K562 (cell line): Measurements from ENCODE around the gene NET1. TPM values are rescaled to one million over a fixed set of nuclear protein-coding genes. Genes with fewer than 3 reads are reported as not detected.

Experiments used
- ATF3 ChIP-seq, 2 experiments: fragments of 450-650 bp in 1 of 2; sonication (generic) in 1 of 2; formaldehyde crosslinking in 1 of 2; IDR thresholded peaks in 1 of 2; conservative IDR thresholded peaks in 1 of 2; 2 replicates each; pipeline versions ENCODE4 v1.6.1 to v1.8.1; 2016 to 2023; ENCODE audit warnings: mild to moderate bottlenecking in 2 of 2, moderate library complexity in 2 of 2, inconsistent platforms in 1 of 2, missing genetic modification reagents in 1 of 2
- CREB5 ChIP-seq: fragments of 250-450 bp; sonication (Bioruptor Pico); IDR thresholded peaks from 2 replicates; pipeline ENCODE4 v1.5.0; 2020; ENCODE audit warnings: mild to moderate bottlenecking
- DNMT1 ChIP-seq: fragments of 450-650 bp; IDR thresholded peaks from 2 replicates; pipeline ENCODE4 v1.6.1; 2016; ENCODE audit warnings: antibody characterized with exemption, mild to moderate bottlenecking
- E2F5 ChIP-seq: sonication (generic); formaldehyde crosslinking; IDR thresholded peaks from 2 replicates; pipeline ENCODE4 v1.8.0; 2022; ENCODE audit warnings: mild to moderate bottlenecking, missing genetic modification reagents
- HMBOX1 ChIP-seq: sonication (generic); IDR thresholded peaks from 2 replicates; pipeline ENCODE4 v1.6.1; 2016
- SIN3A ChIP-seq, 2 experiments: fragments of 150-350 bp in 1 of 2; IDR thresholded peaks; 2 replicates each; pipeline ENCODE4 v1.6.1; 2011 to 2016; ENCODE audit warnings: borderline replicate concordance in 2 of 2, low read depth in 2 of 2, low read length in 2 of 2, mild to moderate bottlenecking in 2 of 2, moderate library complexity in 2 of 2; ENCODE audit not compliant: control insufficient read depth in 1 of 2
- SMARCE1 ChIP-seq: fragments of 450-650 bp; IDR thresholded peaks from 2 replicates; pipeline ENCODE4 v1.7.1; 2016; ENCODE audit warnings: mild to moderate bottlenecking
- ZBTB40 ChIP-seq, 2 experiments: fragments of 450-650 bp in 1 of 2; sonication (generic) in 1 of 2; formaldehyde crosslinking in 1 of 2; IDR thresholded peaks; 2 replicates each; pipeline versions ENCODE4 v1.7.1 to v1.9.0; 2016 to 2022; ENCODE audit warnings: inconsistent platforms in 1 of 2, mild to moderate bottlenecking in 1 of 2, missing genetic modification reagents in 1 of 2
- ZNF23 ChIP-seq: fragments of 250-450 bp; sonication (Bioruptor Pico); IDR thresholded peaks from 2 replicates; pipeline ENCODE4 v1.4.0; 2020; ENCODE audit warnings: mild to moderate bottlenecking
- ZNF263 ChIP-seq: sonication (generic); formaldehyde crosslinking; IDR thresholded peaks from 2 replicates; pipeline ENCODE4 v1.8.0; 2022; ENCODE audit warnings: mild to moderate bottlenecking, missing genetic modification reagents, borderline replicate concordance
- polyA plus RNA-seq, 8 experiments: library from polyadenylated mRNA; depleted of rRNA in 4 of 8; stranded (reverse) in 5 of 8; unstranded in 3 of 8; fragments of >200 nt; fragmentation: Nextera tagmentation in 2 of 8; fragmentation: Illumina TruSeq in 1 of 8; extraction: Ambion mirVana in 2 of 8; extraction: Trizol in 1 of 8; gene quantifications; 2 replicates each; pipeline versions ENCODE4 v1.2.1 to v1.2.3, GENCODE V29; 2011 to 2014; ENCODE audit warnings: inconsistent platforms in 1 of 8, missing spikeins in 1 of 8
- total RNA-seq, 7 experiments: library from RNA; depleted of rRNA in 6 of 7; stranded (reverse); fragments of >200 nt in 6 of 7; fragmentation: Illumina TruSeq in 2 of 7; extraction: Trizol in 2 of 7; gene quantifications; 2 replicates each; pipeline versions ENCODE4 v1.2.1 to v1.2.3, GENCODE V29; 2011 to 2021; ENCODE audit warnings: low replicate concordance in 1 of 7

The NET1 gene
- total and polyA plus RNA-seq, 9 of the 15 experiments (the other 6 are each of a cell fraction or from before 2014, with no cell fraction given): 47.4 to 258 (median 106) TPM

GRCh38 chr10:5412277-5412941 lies at the start of gene NET1 (continued):
- TF ChIP-seq ZBTB40 (IDR thresholded peaks at IDR 0.05) (0 out of 2 replicates have a peak, but pooled peaks have one; percentile 15), ZBTB40 (CRISPR knock-in tag; IDR thresholded peaks at IDR 0.05) (no peak), SMARCE1 (no peak), HMBOX1 (no peak), DNMT1 (no peak), ZNF23 (CRISPR knock-in tag) (no peak), SIN3A (IDR thresholded peaks at IDR 0.05; ENCODE audit: borderline replicate concordance in 2 of 2, control insufficient read depth in 1 of 2, low read depth in 2 of 2, low read length in 2 of 2) (no peak), ATF3 (IDR thresholded peaks at IDR 0.05) (no peak), ATF3 (CRISPR knock-in tag; conservative IDR thresholded peaks at IDR 0.05) (no peak), ZNF263 (CRISPR knock-in tag) (no peak), E2F5 (CRISPR knock-in tag) (no peak), CREB5 (no peak)
